Immature natural killer cell (primary cell): ENCODE results near the gene ESRRG. TPM values are rescaled to one million over a fixed set of nuclear protein-coding genes. Genes with fewer than 3 reads are reported as not detected.

Experiments
- DNase-seq, 3 donors: peaks; one replicate each; pipeline ENCODE4 v3.0.0; 2022; ENCODE audit warnings: mixed read lengths in 1 of 3
- H3K27ac Mint-ChIP-seq, 6 donors: one replicate each; pipeline ENCODE4 v1.8.0; 2020; ENCODE audit warnings: mixed read lengths in 6 of 6, mild to moderate bottlenecking in 5 of 6, inconsistent platforms in 4 of 6, moderate library complexity in 3 of 6
- H3K27me3 Mint-ChIP-seq, 3 donors: one replicate each; pipeline ENCODE4 v1.8.0; 2020 to 2021; ENCODE audit warnings: low read depth in 3 of 3, mild to moderate bottlenecking in 3 of 3, mixed read lengths in 3 of 3, moderate library complexity in 3 of 3, inconsistent platforms in 1 of 3
- H3K36me3 Mint-ChIP-seq, 3 donors: one replicate each; pipeline ENCODE4 v1.8.0; 2020; ENCODE audit warnings: mixed read lengths in 3 of 3, inconsistent platforms in 2 of 3, mild to moderate bottlenecking in 2 of 3
- H3K4me1 Mint-ChIP-seq, 2 donors: one replicate each; pipeline ENCODE4 v1.8.0; 2020; ENCODE audit warnings: inconsistent platforms in 2 of 2, mild to moderate bottlenecking in 2 of 2, mixed read lengths in 2 of 2, moderate library complexity in 1 of 2
- H3K4me3 Mint-ChIP-seq, 5 donors: one replicate each; pipeline ENCODE4 v1.8.0; 2020; ENCODE audit warnings: mild to moderate bottlenecking in 5 of 5, mixed read lengths in 5 of 5, inconsistent platforms in 3 of 5, moderate library complexity in 3 of 5
- H3K9me3 Mint-ChIP-seq, 6 donors: one replicate each; pipeline ENCODE4 v1.8.0; 2020; ENCODE audit warnings: mild to moderate bottlenecking in 6 of 6, mixed read lengths in 6 of 6, inconsistent platforms in 4 of 6, moderate library complexity in 3 of 6
- polyA plus RNA-seq, 3 donors: library from polyadenylated mRNA; unstranded; fragments of 300-500 nt; fragmentation: Illumina TruSeq; gene quantifications; one replicate each; pipeline ENCODE4 v1.2.3, GENCODE V29; 2021

The ESRRG gene
- not detected for polyA plus RNA-seq

DNA sequence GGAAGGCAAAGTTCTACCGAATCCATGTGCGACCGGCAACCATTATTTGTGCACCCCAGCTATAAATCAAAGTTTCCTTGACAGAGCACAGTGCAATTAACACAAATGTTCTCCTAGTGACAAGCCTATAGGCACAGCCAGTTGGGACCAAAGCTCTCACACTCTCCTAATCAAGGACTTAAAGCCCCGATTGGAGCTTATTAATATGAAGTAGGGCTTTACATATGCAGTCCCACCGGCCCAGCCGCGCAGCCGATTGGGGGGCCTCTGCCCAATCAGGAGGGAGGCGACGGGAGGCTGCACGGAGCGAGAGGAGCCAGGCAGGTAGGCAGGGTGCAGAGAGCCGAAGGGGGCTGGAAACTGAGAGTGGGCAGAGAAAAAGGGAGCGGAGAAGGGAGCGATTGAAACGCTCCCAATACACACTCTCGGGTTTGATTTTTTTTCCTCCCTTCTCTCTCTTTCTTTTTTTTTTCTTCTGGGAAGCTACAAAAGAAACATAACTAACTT is at the start of gene ESRRG:
TSS of gene ESRRG (minus strand) at position 156 of the 507 bp plus-strand sequence. CDS start at position 26, 130 bp downstream.
- peaks cover 0 to 12% (median 4%) of the 10 kb centered on the region in 6 donors for H3K9me3 Mint-ChIP-seq
- H3K4me3 Mint-ChIP-seq: no peak within 1 kb of the TSS
- no peak within 1 kb of the TSS for H3K27ac Mint-ChIP-seq
- DNase-seq: no peak
- H3K27me3 Mint-ChIP-seq: peaks cover 0 to 9% (median 2%) of the 10 kb centered on the region in 3 donors
- H3K4me1 Mint-ChIP-seq: no peaks in the 10 kb centered on the region
- H3K36me3 Mint-ChIP-seq: no peaks in the 10 kb centered on the region

GRCh38 chr1:216771922-216772321 is 48.7 kb upstream of the ESRRG start:
- Mint-ChIP-seq H3K27ac (no peak overlapping the region), H3K4me1 (no peaks in the 10 kb centered on the region), H3K27me3 (peaks cover 2 to 4% (median 2%) of the 10 kb centered on the region in 3 donors), H3K36me3 (no peaks in the 10 kb centered on the region), H3K4me3 (no peak overlapping the region), H3K9me3 (peaks cover 0 to 14% (median 10%) of the 10 kb centered on the region in 6 donors)
- no peak for DNase-seq

GRCh38 chr1:216766633-216767327 is 43.6 kb upstream of the ESRRG start:
- no peaks in the 10 kb centered on the region for H3K4me1 Mint-ChIP-seq
- DNase-seq: no peak

DNA sequence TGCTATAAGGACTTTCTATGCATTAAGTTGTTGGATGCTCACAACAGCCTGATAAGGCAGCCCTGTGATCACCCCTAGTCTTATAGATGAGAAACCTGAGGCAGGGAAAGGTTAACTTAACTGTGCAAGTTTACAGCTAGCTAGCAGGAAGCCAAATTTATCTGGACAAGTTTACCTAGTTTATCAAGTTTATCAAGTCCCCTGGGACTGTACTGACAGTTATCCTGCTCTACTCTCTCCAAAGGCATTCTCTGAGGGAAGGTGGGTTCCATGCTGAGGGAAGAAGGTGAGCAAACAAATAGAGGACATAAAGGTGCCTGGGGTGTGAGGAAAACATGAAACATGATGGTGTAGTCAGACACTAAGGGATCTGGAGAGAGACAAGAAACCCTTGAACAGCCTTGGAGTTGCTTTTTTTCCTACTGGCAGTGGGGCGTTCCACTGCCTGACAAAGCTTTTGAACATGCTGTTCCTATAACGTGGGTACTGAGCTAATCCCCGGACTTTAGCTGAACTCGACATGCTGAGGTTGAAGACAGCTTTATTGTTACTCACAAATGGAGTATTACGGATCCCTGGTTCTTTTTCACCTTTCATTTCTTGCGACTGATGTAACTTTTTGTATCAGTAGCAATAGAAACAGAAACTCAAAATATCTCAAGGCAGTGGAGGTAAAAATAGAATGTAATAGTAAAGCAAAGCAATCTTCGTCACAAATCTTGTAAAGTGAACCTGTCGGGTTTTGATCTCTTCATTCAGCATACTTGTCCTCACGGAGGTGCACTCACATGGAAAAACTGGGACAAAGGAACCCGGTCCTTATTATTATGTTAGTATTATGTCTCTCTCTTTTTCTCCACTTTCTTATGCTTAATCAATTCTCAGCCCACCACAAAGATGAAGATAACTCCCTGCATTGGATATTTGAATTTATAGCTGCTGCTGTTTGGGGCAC is 42.4 kb upstream of the ESRRG start:
- H3K27ac Mint-ChIP-seq: no peak overlapping the region
- H3K9me3 Mint-ChIP-seq: peaks cover 0 to 43% (median 6%) of the 10 kb centered on the region in 6 donors
- no peaks in the 10 kb centered on the region for H3K4me1 Mint-ChIP-seq
- peaks cover 0 to 4% (median under 1%) of the 10 kb centered on the region in 3 donors for H3K27me3 Mint-ChIP-seq
- no peaks in the 10 kb centered on the region for H3K36me3 Mint-ChIP-seq
- DNase-seq: no peak
- H3K4me3 Mint-ChIP-seq: no peak overlapping the region

More at GRCh38 chr1:216766633-216767327, 43.6 kb upstream of the ESRRG start:
- Mint-ChIP-seq H3K36me3 (no peaks in the 10 kb centered on the region), H3K4me3 (no peak overlapping the region), H3K9me3 (peaks cover 0 to 37% (median 7%) of the 10 kb centered on the region in 6 donors), H3K27me3 (peaks cover 0 to 4% (median 2%) of the 10 kb centered on the region in 3 donors), H3K27ac (no peak overlapping the region)

DNA sequence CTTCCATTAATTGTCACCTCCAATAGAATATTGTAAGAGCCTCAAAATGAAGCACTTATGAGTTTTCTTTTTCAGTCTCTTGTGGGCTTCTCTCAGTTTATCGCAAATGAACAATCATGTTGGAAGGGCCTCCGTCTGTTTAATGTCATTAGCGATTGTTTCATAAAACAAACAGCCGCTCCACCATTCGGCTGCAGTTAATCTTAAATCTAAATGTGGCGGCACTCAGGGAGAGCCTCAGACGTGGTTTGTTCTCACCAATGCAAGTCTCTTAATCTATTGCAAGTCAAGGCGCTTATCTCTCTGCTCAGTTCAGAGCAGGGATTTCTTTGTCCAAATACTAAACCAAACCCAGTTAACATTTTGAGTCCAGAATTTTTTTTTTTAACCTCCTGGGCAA is 34.9 kb upstream of the ESRRG start:
- H3K4me3 Mint-ChIP-seq: no peak overlapping the region
- H3K27ac Mint-ChIP-seq: no peak overlapping the region
- DNase-seq: no peak
- no peaks in the 10 kb centered on the region for H3K4me1 Mint-ChIP-seq
- H3K9me3 Mint-ChIP-seq: peaks cover 0 to 20% (median 5%) of the 10 kb centered on the region in 6 donors
- no peaks in the 10 kb centered on the region for H3K36me3 Mint-ChIP-seq
- peaks cover 0 to 2% (median 0%) of the 10 kb centered on the region in 3 donors for H3K27me3 Mint-ChIP-seq

DNA sequence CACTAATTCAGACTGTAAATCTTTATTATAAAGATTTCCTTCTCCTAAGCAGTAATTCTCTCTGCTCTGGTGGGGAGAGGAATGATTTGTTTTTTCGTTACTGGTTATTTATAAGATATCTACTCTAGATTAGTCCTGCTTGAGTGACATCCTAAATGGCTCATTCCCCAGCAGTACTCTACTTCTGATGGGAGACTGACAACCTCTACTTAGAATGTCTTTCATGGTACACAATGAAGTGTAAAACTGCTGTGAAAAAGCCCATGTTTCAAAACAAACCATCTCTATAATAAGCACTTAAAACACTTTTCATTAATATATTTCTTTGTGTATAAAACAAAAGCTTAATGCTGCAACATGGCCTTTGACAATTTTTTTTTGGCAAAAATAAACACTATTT is 33.9 kb upstream of the ESRRG start:
- Mint-ChIP-seq H3K27me3 (peaks cover 0 to 2% (median 0%) of the 10 kb centered on the region in 3 donors), H3K4me1 (no peaks in the 10 kb centered on the region)

GRCh38 chr1:216750961-216751360 is 27.7 kb upstream of the ESRRG start:
- Mint-ChIP-seq H3K27me3 (peaks cover 0 to 2% (median 0%) of the 10 kb centered on the region in 3 donors), H3K4me3 (no peak overlapping the region), H3K4me1 (no peaks in the 10 kb centered on the region), H3K9me3 (peaks cover 2 to 8% (median 4%) of the 10 kb centered on the region in 6 donors), H3K36me3 (no peaks in the 10 kb centered on the region), H3K27ac (no peak overlapping the region)
- no peak for DNase-seq

More for the DNA sequence above, 33.9 kb upstream of the ESRRG start:
- Mint-ChIP-seq H3K27ac (no peak overlapping the region), H3K36me3 (no peaks in the 10 kb centered on the region), H3K9me3 (peaks cover 0 to 20% (median 5%) of the 10 kb centered on the region in 6 donors), H3K4me3 (no peak overlapping the region)
- DNase-seq: no peak

DNA sequence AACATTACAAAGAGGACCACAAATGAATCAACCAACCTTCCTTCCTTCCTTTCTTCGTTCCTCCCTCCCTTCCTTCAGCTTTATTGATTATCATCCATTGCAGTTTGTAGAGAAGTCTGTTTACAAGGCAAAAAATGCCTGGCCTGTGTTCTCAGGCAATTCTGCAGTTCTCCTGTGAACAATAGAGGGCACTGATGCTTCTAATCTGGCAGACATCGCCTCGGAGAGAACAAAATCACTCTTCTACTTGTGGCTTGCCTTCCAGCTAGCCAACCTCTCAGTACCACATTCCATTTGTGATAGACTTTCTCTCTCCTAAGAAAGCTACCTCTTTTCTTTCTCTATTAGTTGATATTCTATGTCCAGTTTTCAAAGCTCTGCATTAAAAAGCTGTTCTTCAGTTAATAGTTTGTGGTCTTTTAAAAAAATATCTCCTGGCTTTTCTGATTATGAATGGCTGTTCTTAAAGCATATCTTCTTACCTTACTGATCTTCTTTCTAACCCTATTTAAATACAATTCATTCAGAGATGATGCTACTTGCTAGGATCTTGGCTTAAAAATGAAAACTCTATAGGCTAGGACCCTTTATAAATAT is 26.9 kb upstream of the ESRRG start:
- Mint-ChIP-seq H3K4me3 (no peak overlapping the region), H3K36me3 (no peaks in the 10 kb centered on the region), H3K27ac (no peak overlapping the region), H3K4me1 (no peaks in the 10 kb centered on the region), H3K27me3 (no peaks in the 10 kb centered on the region), H3K9me3 (peaks cover 2 to 12% (median 4%) of the 10 kb centered on the region in 6 donors)
- no peak for DNase-seq

- Mint-ChIP-seq H3K27me3 (no peaks in the 10 kb centered on the region), H3K36me3 (no peaks in the 10 kb centered on the region), H3K4me3 (no peak overlapping the region), H3K4me1 (no peaks in the 10 kb centered on the region), H3K9me3 (peaks cover 2 to 12% (median 4%) of the 10 kb centered on the region in 6 donors), H3K27ac (no peak overlapping the region)
- DNase-seq: no peak
Measured at GRCh38 chr1:216749232-216749631, 26.0 kb upstream of the ESRRG start.

DNA sequence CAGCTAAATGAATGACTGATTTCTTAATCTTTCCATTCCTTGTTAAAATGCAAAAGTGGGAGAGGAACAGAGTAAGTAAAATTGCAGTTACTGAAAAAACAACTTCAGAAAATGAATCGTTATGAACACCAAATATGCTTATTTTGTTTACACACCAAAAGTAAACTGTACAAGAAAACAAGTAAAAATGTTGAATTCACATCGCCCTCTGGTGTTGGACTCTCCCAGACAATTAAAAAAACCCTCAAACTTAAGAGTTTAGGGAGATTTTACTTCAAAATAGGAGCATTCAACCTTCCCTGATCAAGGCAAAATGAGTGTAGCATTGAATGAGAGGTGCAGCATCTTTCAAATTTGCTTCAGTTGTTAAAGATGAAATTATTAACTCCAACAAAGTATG is 19.4 kb upstream of the ESRRG start:
- Mint-ChIP-seq H3K27me3 (no peaks in the 10 kb centered on the region), H3K27ac (no peak overlapping the region), H3K36me3 (no peaks in the 10 kb centered on the region), H3K4me1 (no peaks in the 10 kb centered on the region), H3K4me3 (no peak overlapping the region), H3K9me3 (peaks cover 0 to 41% (median 6%) of the 10 kb centered on the region in 6 donors)
- no peak for DNase-seq

GRCh38 chr1:216740331-216740730 is 17.1 kb upstream of the ESRRG start:
- Mint-ChIP-seq H3K4me3 (no peak overlapping the region), H3K27me3 (peaks cover 0 to under 1% (median 0%) of the 10 kb centered on the region in 3 donors), H3K4me1 (no peaks in the 10 kb centered on the region), H3K9me3 (peaks cover 0 to 35% (median 6%) of the 10 kb centered on the region in 6 donors), H3K36me3 (no peaks in the 10 kb centered on the region), H3K27ac (no peak overlapping the region)
- no peak for DNase-seq

DNA sequence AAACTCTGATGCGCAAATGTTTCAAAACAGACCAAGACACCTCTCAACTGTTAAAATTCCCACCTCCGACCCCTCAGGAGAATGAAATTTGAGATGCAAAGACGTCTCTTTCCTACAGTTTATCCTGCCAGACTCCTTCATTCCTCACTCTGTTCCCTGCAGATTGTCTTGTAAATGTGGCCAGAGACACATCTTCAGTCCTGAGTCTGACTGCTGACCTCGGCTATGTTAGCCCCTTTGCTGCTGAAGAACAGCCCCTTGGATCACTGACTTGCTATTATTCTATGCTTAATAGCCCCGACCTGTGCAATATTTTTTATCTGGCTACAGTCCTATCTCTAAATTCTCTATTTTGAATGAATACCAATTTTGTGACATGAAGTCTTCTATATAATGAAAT is 16.6 kb upstream of the ESRRG start:
- Mint-ChIP-seq H3K36me3 (no peaks in the 10 kb centered on the region), H3K27me3 (peaks cover 0 to 2% (median 0%) of the 10 kb centered on the region in 3 donors), H3K9me3 (peaks cover 0 to 33% (median 6%) of the 10 kb centered on the region in 6 donors), H3K4me3 (no peak overlapping the region), H3K4me1 (no peaks in the 10 kb centered on the region), H3K27ac (no peak overlapping the region)
- no peak for DNase-seq

DNA sequence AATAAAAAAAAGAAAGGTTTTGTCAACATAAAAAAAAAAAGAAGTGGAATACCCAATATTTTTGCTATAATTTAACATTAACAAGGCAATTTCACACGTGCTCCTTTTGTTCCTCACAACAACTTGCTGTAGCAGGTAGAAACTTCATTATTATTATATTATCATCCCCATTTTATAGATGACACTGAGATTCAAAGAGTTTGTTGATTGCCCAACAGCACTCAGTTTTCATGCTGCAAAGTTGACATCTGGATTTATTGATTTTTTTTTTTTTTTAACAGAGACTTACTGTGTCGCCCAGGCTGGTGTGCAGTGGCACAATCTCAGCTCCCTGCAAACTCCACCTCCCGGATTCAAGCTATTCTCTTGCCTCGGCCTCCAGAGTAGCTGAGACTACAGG is 8.9 kb upstream of the ESRRG start:
- H3K4me3 Mint-ChIP-seq: no peak overlapping the region
- DNase-seq: no peak
- H3K36me3 Mint-ChIP-seq: no peaks in the 10 kb centered on the region
- no peaks in the 10 kb centered on the region for H3K4me1 Mint-ChIP-seq
- peaks cover 0 to 5% (median 0%) of the 10 kb centered on the region in 3 donors for H3K27me3 Mint-ChIP-seq
- H3K27ac Mint-ChIP-seq: no peak overlapping the region
- H3K9me3 Mint-ChIP-seq: peaks cover 4 to 22% (median 12%) of the 10 kb centered on the region in 6 donors
